Omental fat pad (tissue), 4 donors: ENCODE measurements around the gene ACSL6. TPM values are rescaled to one million over a fixed set of nuclear protein-coding genes. Genes with fewer than 3 reads are reported as not detected.
"Not testable (repeated sequence)": the region's sequence is repeated elsewhere in the genome, so short reads cannot be mapped to it uniquely, and the experiment has no call there.

Experiments used
- ATAC-seq: fragments of 150-250 bp; one replicate; pipeline ENCODE4 v1.9.1; 2016; ENCODE audit warnings: mild to moderate bottlenecking, moderate library complexity; ENCODE audit not compliant: low FRiP score
- DNase-seq: peaks from one replicate; pipeline ENCODE4 v3.0.0-alpha.2; 2019; ENCODE audit warnings: low spot score
- total RNA-seq, 4 donors: library from RNA; depleted of rRNA; stranded (reverse); fragments of >200 nt; gene quantifications; one replicate each; pipeline ENCODE4 v1.1.0, GENCODE V29; 2016
- TF ChIP-seq, protein P1 (sequence below), 3 donors: fragments of 450-650 bp; IDR thresholded peaks; one replicate each; pipeline ENCODE4 v1.5.1; 2016 to 2017; ENCODE audit warnings: antibody characterized with exemption in 3 of 3, mild to moderate bottlenecking in 3 of 3, moderate library complexity in 2 of 3

ACSL6 gene
- total RNA-seq, 4 donors from 2014 or later = 0.75 to 1.4 (median 1.0) TPM; not detected in 1

DNA sequence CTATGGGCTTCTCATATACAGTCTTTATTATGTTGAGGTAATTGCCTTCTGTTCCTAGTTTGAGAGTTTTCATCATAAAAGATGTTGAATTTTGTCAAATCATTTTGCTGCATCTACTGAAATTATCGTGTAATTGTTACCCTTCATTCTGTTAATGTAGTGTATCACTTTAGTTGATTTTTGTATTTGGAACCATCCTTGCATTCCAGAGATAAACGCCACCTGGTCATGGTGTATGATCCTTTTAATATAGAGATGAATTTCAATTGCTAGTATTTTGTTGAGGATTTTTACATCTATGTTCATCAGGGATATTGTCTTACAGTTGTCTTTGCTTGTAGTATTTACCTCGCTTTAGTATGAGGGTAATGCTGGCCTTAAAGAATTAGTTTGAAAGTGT is 85.3 kb downstream of the ACSL6 start:
- TF ChIP-seq, protein P1, sequence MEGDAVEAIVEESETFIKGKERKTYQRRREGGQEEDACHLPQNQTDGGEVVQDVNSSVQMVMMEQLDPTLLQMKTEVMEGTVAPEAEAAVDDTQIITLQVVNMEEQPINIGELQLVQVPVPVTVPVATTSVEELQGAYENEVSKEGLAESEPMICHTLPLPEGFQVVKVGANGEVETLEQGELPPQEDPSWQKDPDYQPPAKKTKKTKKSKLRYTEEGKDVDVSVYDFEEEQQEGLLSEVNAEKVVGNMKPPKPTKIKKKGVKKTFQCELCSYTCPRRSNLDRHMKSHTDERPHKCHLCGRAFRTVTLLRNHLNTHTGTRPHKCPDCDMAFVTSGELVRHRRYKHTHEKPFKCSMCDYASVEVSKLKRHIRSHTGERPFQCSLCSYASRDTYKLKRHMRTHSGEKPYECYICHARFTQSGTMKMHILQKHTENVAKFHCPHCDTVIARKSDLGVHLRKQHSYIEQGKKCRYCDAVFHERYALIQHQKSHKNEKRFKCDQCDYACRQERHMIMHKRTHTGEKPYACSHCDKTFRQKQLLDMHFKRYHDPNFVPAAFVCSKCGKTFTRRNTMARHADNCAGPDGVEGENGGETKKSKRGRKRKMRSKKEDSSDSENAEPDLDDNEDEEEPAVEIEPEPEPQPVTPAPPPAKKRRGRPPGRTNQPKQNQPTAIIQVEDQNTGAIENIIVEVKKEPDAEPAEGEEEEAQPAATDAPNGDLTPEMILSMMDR (IDR thresholded peaks at IDR 0.05) = no peak
- ATAC-seq (no peak), DNase-seq (no peak)

DNA sequence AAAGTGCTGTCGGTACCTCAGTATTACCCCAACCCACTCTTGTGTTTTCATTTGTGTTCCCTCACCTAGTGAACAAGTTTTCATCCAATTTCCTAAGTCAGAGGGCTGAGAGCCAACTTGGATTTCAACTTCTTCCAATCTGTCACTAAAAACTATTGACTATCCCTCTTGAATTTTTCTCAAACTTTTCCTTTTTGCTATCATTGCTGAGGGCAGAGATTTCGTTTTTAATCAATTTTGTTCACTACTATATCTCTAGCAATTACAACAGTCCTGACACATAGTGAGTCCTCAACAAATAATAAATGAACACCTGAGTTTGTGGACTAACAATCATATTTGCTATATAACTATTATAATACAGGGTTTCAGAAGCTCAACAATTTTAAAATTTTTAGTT is 95.0 kb downstream of the ACSL6 start:
- TF ChIP-seq, protein P1 (IDR thresholded peaks at IDR 0.05) = no peak
- ATAC-seq (no peak), DNase-seq (no peak)

DNA sequence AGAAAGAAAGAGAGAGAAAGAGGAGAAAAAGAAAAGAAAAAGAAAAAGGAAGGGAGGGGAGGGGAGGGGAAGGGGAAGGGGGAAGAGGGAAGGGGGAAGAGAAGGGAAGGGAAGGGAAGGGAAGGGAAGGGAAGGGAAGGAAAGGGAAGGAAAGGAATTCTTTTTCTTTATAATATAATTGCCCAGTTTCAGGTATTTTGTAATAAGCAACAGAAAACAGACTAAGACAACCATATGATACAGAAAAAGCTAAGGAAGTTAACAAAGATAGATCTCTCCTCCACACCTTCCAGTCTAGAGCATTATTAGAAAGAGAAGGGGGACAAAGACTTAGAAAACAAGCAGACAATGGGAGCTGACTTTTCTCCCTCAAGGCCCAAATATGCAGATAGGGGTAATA is 97.0 kb downstream of the ACSL6 start:
- ATAC-seq (no peak), DNase-seq (no peak)
- TF ChIP-seq, protein P1 (IDR thresholded peaks at IDR 0.05) = no peak

DNA sequence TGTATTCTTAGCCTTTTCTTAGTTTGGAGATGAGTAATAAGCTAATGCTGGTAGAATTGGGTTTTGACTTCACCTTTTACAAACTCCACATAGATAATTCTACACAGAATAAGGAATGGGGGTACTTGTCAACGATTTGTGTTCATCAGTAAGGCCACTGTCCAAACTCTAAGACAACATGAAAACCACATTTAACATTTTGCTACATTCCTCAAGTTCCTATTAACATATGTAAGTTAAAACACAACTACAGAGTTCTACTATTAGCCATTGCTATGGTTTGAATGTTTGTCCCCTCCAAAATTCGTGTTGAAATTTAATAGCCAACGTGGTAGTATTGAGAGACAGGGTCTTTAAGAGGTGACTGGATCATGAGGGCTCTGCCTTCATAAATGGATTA is 97.9 kb downstream of the ACSL6 start:
- ATAC-seq = no peak
- TF ChIP-seq, protein P1 (IDR thresholded peaks at IDR 0.05) = no peak
- no peak for DNase-seq

DNA sequence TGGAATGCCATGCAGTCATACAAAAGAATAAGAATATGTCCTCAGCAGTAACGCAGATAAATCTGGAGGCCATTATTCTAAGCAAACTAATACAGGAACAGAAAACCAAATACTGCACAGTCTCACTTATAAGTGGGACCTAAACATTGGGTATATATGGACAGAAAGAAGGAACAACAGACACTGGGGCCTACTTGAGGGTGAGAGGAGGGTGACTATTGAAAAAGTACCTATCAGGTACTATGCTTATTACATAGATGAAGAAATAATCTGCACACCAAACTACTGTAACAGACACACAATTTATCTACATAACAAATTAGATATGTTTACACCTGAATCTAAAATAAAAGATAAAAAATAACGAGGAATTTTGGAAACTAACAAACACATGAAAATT is 104.8 kb downstream of the ACSL6 start:
- DNase-seq (no peak), ATAC-seq (no peak)
- TF ChIP-seq, protein P1 (IDR thresholded peaks at IDR 0.05) = no peak

DNA sequence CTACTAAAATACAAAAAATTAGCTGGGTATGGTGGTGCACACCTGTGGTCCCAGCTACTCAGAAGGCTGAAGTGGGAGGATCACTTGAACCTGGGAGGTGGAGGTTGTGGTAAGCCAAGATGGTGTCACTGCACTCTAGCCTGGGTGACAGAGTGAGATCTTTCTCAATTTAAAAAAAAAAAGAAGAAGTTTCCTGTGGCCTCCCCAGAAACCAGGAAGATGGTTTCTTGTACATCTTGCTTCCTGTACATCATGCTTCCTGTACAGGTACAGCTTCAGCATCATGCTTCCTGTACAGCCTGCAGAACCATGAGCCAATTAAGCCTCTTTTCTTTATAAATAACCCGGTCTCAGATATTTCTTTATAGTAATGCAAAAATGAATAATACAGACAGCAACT is 109.2 kb downstream of the ACSL6 start:
- not testable (repeated sequence) for DNase-seq, ATAC-seq

Other genes with a start within 250 kb of the ACSL6 start
- gene FNIP1, start 214.6 kb downstream of the ACSL6 start, total RNA-seq = 10 to 100 TPM; 50.2 to 64.1 (median 52.1) TPM
- gene MEIKIN, start 66.0 kb downstream of the ACSL6 start, total RNA-seq = 10 to 100 TPM in 1 of 4 donors, under 1 TPM in 1, not detected in 2; 0.60 to 14.8 TPM
- not detected for gene IL3, start 49.0 kb upstream of the ACSL6 start, total RNA-seq
- not detected for gene CSF2, start 62.1 kb upstream of the ACSL6 start, total RNA-seq
- gene P4HA2, start 216.2 kb upstream of the ACSL6 start, total RNA-seq = 10 to 100 TPM; 15.8 to 37.7 (median 25.6) TPM
- gene PDLIM4, start 246.0 kb upstream of the ACSL6 start, total RNA-seq = 10 to 100 TPM; 19.5 to 89.5 (median 23.4) TPM